H1 (cell line): ENCODE results near the gene CARD11. TPM values are rescaled to one million over a fixed set of nuclear protein-coding genes. Genes with fewer than 3 reads are reported as not detected.

ENCODE experiments used
- CTCF ChIA-PET: fragments of 300-600 bp; sonication (Branson Sonifier 250); formaldehyde crosslinking; loops from one replicate; lab custom pipeline; 2021; ENCODE audit not compliant: partially characterized antibody; lab: Charles Lee
- POLR2A ChIA-PET: fragments of 300-600 bp; sonication (Branson Sonifier 250); formaldehyde crosslinking; loops from one replicate; lab custom pipeline; 2021; ENCODE audit warnings: inconsistent platforms; ENCODE audit not compliant: partially characterized antibody; lab: Charles Lee
- DNase-seq, 2 experiments: peaks; one replicate each; pipeline versions ENCODE4 v3.0.0 to v3.0.0-alpha.2; 2010 to 2022; ENCODE audit warnings: low spot score in 2 of 2, low read depth in 1 of 2, mixed read lengths in 1 of 2
- FAIRE-seq: peaks from 2 replicates; lab custom pipeline; 2011; peaks lifted over from hg19 to GRCh38; lab: Jason Lieb, UNC
- H2AFZ ChIP-seq: 2 replicates; pipeline ENCODE4 v1.8.1; 2012; ENCODE audit warnings: low read length, inconsistent platforms
- H2AK5ac ChIP-seq: 2 replicates; pipeline ENCODE4 v1.6.1; 2013; ENCODE audit warnings: low read depth, low read length
- H2BK120ac ChIP-seq: replicated peaks from 2 replicates; pipeline ENCODE3; 2013; ENCODE audit warnings: low read depth, low read length, inconsistent platforms
- H2BK12ac ChIP-seq: 2 replicates; pipeline ENCODE4 v1.6.1; 2013; ENCODE audit warnings: low read depth, low read length
- H2BK15ac ChIP-seq: 2 replicates; pipeline ENCODE4 v1.6.1; 2013; ENCODE audit warnings: low read length
- H2BK20ac ChIP-seq: 2 replicates; pipeline ENCODE4 v1.6.1; 2013; ENCODE audit warnings: low read length
- H2BK5ac ChIP-seq: 2 replicates; pipeline ENCODE4 v1.6.1; 2013; ENCODE audit warnings: low read depth, low read length
- H3K14ac ChIP-seq: 2 replicates; pipeline ENCODE4 v1.6.1; 2013; ENCODE audit warnings: inconsistent platforms; ENCODE audit not compliant: insufficient read length
- H3K18ac ChIP-seq: 2 replicates; pipeline ENCODE4 v1.6.1; 2013; ENCODE audit warnings: low read length; ENCODE audit errors: extremely low read depth
- H3K23ac ChIP-seq: 2 replicates; pipeline ENCODE4 v1.6.1; 2013; ENCODE audit warnings: inconsistent platforms; ENCODE audit not compliant: insufficient read length
- H3K23me2 ChIP-seq: 2 replicates; pipeline ENCODE4 v1.6.1; 2013; ENCODE audit warnings: low read depth, low read length
- H3K27ac ChIP-seq: 2 replicates; pipeline ENCODE4 v1.6.1; 2011; ENCODE audit warnings: low read depth, low read length, inconsistent platforms
- H3K27me3 ChIP-seq, 4 experiments: replicated peaks in 1 of 4; 1 replicate in 1 of 4; 2 replicates in 3 of 4; pipeline versions ENCODE4 v1.6.1 to v1.8.1; 2011 to 2013; ENCODE audit warnings: low read length in 3 of 4, mild to moderate bottlenecking in 3 of 4, inconsistent platforms in 2 of 4, mixed read lengths in 2 of 4, moderate library complexity in 1 of 4; ENCODE audit not compliant: control insufficient read depth in 3 of 4, insufficient read depth in 3 of 4; ENCODE audit errors: extremely low read depth in 1 of 4
- H3K36me3 ChIP-seq, 4 experiments: 2 replicates each; pipeline versions ENCODE4 v1.6.1 to v1.8.1; 2011 to 2013; ENCODE audit warnings: mild to moderate bottlenecking in 4 of 4, low read length in 3 of 4, moderate library complexity in 2 of 4, control low read depth in 1 of 4, inconsistent platforms in 1 of 4; ENCODE audit not compliant: insufficient read depth in 4 of 4, control insufficient read depth in 2 of 4
- H3K4ac ChIP-seq: replicated peaks from 2 replicates; pipeline ENCODE3; 2013; ENCODE audit warnings: low read length, low read depth, mixed read lengths, inconsistent platforms; ENCODE audit not compliant: insufficient read length
- H3K4me1 ChIP-seq, 4 experiments: replicated peaks in 1 of 4; 1 replicate in 1 of 4; 2 replicates in 3 of 4; pipeline versions ENCODE4 v1.6.1 to v1.8.1; 2011 to 2013; ENCODE audit warnings: low read length in 3 of 4, inconsistent platforms in 2 of 4, mixed read lengths in 1 of 4; ENCODE audit not compliant: insufficient read depth in 4 of 4, control insufficient read depth in 3 of 4
- H3K4me2 ChIP-seq, 2 experiments: 2 replicates each; pipeline versions ENCODE4 v1.6.1 to v1.8.1; 2011 to 2013; ENCODE audit warnings: low read depth in 2 of 2, low read length in 2 of 2, control low read depth in 1 of 2, inconsistent platforms in 1 of 2, mild to moderate bottlenecking in 1 of 2; ENCODE audit not compliant: insufficient read depth in 1 of 2
- H3K4me3 ChIP-seq, 4 experiments: fragments of 200-600, 300-600 bp in 1 of 4; sonication (generic), shearing (Covaris generic), sonication (Bioruptor Twin) in 1 of 4; 2 replicates each; pipeline versions ENCODE4 v1.5.1 to v1.8.1; 2011 to 2016; ENCODE audit warnings: low read length in 4 of 4, low read depth in 3 of 4, control low read depth in 2 of 4, inconsistent platforms in 2 of 4, mild to moderate bottlenecking in 2 of 4, mixed read lengths in 1 of 4, moderate library complexity in 1 of 4; ENCODE audit not compliant: insufficient read depth in 2 of 4; ENCODE audit errors: extremely low read depth in 1 of 4
- H3K56ac ChIP-seq: replicated peaks from 2 replicates; pipeline ENCODE3; 2013; ENCODE audit warnings: low read depth, mild to moderate bottlenecking, mixed read lengths, low read length, inconsistent platforms; ENCODE audit not compliant: insufficient read length
- H3K79me1 ChIP-seq: 2 replicates; pipeline ENCODE4 v1.6.1; 2013; ENCODE audit warnings: low read depth, low read length, control low read depth
- H3K79me2 ChIP-seq, 2 experiments: 2 replicates each; pipeline versions ENCODE4 v1.6.1 to v1.8.1; 2012 to 2013; ENCODE audit warnings: low read length in 2 of 2, mild to moderate bottlenecking in 2 of 2, inconsistent platforms in 1 of 2; ENCODE audit not compliant: insufficient read depth in 2 of 2, control insufficient read depth in 1 of 2
- H3K9ac ChIP-seq, 4 experiments: replicated peaks in 1 of 4; 1 replicate in 1 of 4; 2 replicates in 3 of 4; pipeline versions ENCODE4 v1.6.1 to v1.8.1; 2011 to 2013; ENCODE audit warnings: low read depth in 3 of 4, low read length in 3 of 4, control low read depth in 2 of 4, mild to moderate bottlenecking in 2 of 4, moderate library complexity in 2 of 4, inconsistent platforms in 1 of 4; ENCODE audit errors: extremely low read depth in 1 of 4
- H3K9me3 ChIP-seq, 2 experiments: 2 replicates each; pipeline versions ENCODE4 v1.6.1 to v1.8.1; 2012 to 2013; ENCODE audit warnings: mild to moderate bottlenecking in 2 of 2, moderate library complexity in 2 of 2, control low read depth in 1 of 2, inconsistent platforms in 1 of 2, low read depth in 1 of 2, low read length in 1 of 2, mixed read lengths in 1 of 2; ENCODE audit not compliant: insufficient read depth in 2 of 2
- H4K20me1 ChIP-seq, 2 experiments: replicated peaks in 1 of 2; 2 replicates each; pipeline versions ENCODE3 to v1.8.1; 2011 to 2013; ENCODE audit warnings: inconsistent platforms in 2 of 2, low read length in 2 of 2, mild to moderate bottlenecking in 1 of 2; ENCODE audit not compliant: insufficient read depth in 2 of 2, control insufficient read depth in 1 of 2
- H4K5ac ChIP-seq: 2 replicates; pipeline ENCODE4 v1.6.1; 2013; ENCODE audit warnings: low read length, low read depth, mixed read lengths, inconsistent platforms; ENCODE audit not compliant: insufficient read length
- H4K8ac ChIP-seq: 2 replicates; pipeline ENCODE4 v1.8.0; 2013; ENCODE audit warnings: mild to moderate bottlenecking, moderate library complexity, low read length, inconsistent platforms; ENCODE audit not compliant: insufficient read depth; ENCODE audit errors: extremely low read depth
- H4K91ac ChIP-seq: replicated peaks from 2 replicates; pipeline ENCODE3; 2013; ENCODE audit warnings: low read length, mixed read lengths, inconsistent platforms; ENCODE audit not compliant: insufficient read length
- EGR1 ChIP-seq: IDR thresholded peaks from 2 replicates; pipeline ENCODE4 v1.6.1; 2011; ENCODE audit warnings: low read depth, low read length, borderline replicate concordance
- WGBS, 2 experiments: shearing (Covaris generic) in 1 of 2; methylation state at CpG; one replicate each; pipeline versions ENCODE4 v1.1.6 to v1.1.7; 2013 to 2015; ENCODE audit warnings: low lambda C conversion rate in 2 of 2, mixed read lengths in 2 of 2, inconsistent platforms in 1 of 2, low coverage in 1 of 2, missing lambda C conversion rate in 1 of 2; ENCODE audit not compliant: insufficient replicate concordance in 2 of 2, insufficient coverage in 1 of 2, insufficient read length in 1 of 2; ENCODE audit errors: extremely low coverage in 1 of 2, missing lambda C conversion rate in 1 of 2; 5-methylcytosine and 5-hydroxymethylcytosine counted together
- polyA plus RNA-seq, 7 experiments: library from polyadenylated mRNA; depleted of rRNA in 3 of 7; stranded (reverse) in 5 of 7; unstranded in 2 of 7; fragments of >200 nt in 5 of 7; fragments of 200-250 nt in 2 of 7; gene quantifications; 1 replicate in 5 of 7; 2 replicates in 1 of 7; 4 replicates in 1 of 7; pipeline versions ENCODE4 v1.2.1 to v1.2.3, GENCODE V29; 2011 to 2013; ENCODE audit warnings: missing spikeins in 2 of 7, mixed read lengths in 2 of 7
- total RNA-seq: library from RNA; stranded (reverse); fragmentation: NEBNext Ultra II Directional; extraction: Animal tissue kit (Norgen Biotek cat#: 25700); gene quantifications from 2 replicates; pipeline ENCODE4 v1.2.1, GENCODE V29; 2021

CARD11 gene
- total and polyA plus RNA-seq, 2 of the 8 experiments (the other 6 are each of a cell fraction or from before 2014, with no cell fraction given): 12.6 to 29.8 TPM

GRCh38 chr7:3080106-3080505 lies 36.4 kb upstream of the CARD11 start:
- Histone ChIP-seq H3K23ac (no peak overlapping the region), H4K91ac (no peak overlapping the region), H2BK5ac (no peak overlapping the region), H3K23me2 (no peaks in the 10 kb centered on the region), H4K8ac (no peak overlapping the region), H2BK120ac (no peak overlapping the region), H3K79me1 (no peaks in the 10 kb centered on the region), H3K9ac (no peak overlapping the region), H3K27me3 (no peaks in the 10 kb centered on the region), H3K27ac (no peak overlapping the region), H2BK20ac (no peak overlapping the region), H3K36me3 (no peaks in the 10 kb centered on the region), H3K4ac (no peak overlapping the region), H2BK12ac (no peak overlapping the region), H3K4me1 (no peaks in the 10 kb centered on the region), H3K56ac (no peak overlapping the region), H4K20me1 (no peaks in the 10 kb centered on the region), H3K9me3 (no peaks in the 10 kb centered on the region; a peak in 2 of 4 replicates), H3K18ac (no peak overlapping the region), H3K14ac (no peak overlapping the region), H2AK5ac (no peak overlapping the region), H3K79me2 (no peaks in the 10 kb centered on the region), H2BK15ac (no peak overlapping the region), H3K4me2 (no peak overlapping the region), H3K4me3 (no peak overlapping the region), H2AFZ (no peak overlapping the region), H4K5ac (no peak overlapping the region)
- POLR2A ChIA-PET: no interaction called here
- no peak for FAIRE-seq
- CTCF ChIA-PET: interaction anchor here (1.2 to 1.9 kb wide), 2 partner anchors 14 to 159 kb away, joined by 3 to 9 read pairs; no protein-coding TSS in a partner anchor
- DNase-seq: no peak
- 92% methylated on average over 5 of the region's 5 CpGs; no CpG with 5 or more reads in 1 of the 2 experiments for WGBS, 2 experiments
- TF ChIP-seq EGR1: no peak
